Measurements from ENCODE around the gene IKBKE.

Gene IKBKE

DNA sequence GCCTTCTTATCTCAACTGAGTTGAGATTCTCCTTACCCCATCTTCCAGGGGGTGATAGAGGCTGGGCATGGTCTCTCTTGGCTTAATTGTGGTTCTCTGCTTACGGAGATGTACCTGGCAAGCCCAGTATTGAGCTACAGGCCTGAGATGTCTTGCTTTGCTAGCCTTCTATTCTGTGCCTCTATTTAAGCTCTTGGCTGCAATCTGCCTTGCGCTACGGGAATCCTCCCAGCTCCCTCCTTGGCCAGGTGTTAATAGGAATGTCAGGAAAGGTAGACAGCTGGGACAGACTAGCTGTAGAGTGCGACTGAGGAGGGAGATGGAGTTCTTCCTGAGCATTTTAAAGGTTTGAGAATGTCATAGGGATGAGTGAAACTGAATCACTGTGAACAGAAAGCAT is 10.6 kb upstream of the IKBKE start:
- ChIA-PET POLR2A (no interaction called here), CTCF (interaction anchor here (0.6 to 1.9 kb wide), 7 partner anchors 10 to 1357 kb away, joined by 3 to 9 read pairs (median 5); no protein-coding TSS in a partner anchor)
- no peak for TF ChIP-seq BCL6B (tag by site-specific recombination; IDR thresholded peaks at IDR 0.05)
- no peak for TF ChIP-seq CTCF (tag by site-specific recombination; IDR thresholded peaks at IDR 0.05)
- TF ChIP-seq MEIS1 (CRISPR knock-in tag; IDR thresholded peaks at IDR 0.05; ENCODE audit: borderline replicate concordance), result no peak
- TF ChIP-seq ZBTB10 (tag by site-specific recombination; IDR thresholded peaks at IDR 0.05), result no peak
- no peak for TF ChIP-seq GLIS2 (tag by site-specific recombination; IDR thresholded peaks at IDR 0.05)
- TF ChIP-seq ZNF132 (tag by site-specific recombination; IDR thresholded peaks at IDR 0.05; ENCODE audit: borderline replicate concordance), result no peak
- no peak for TF ChIP-seq ZNF140 (tag by site-specific recombination; IDR thresholded peaks at IDR 0.05)
- TF ChIP-seq HOXA7 (CRISPR knock-in tag; IDR thresholded peaks at IDR 0.05; ENCODE audit: borderline replicate concordance), result no peak
- no peak for TF ChIP-seq INSM2 (tag by site-specific recombination; IDR thresholded peaks at IDR 0.05)
- no peaks in the 10 kb centered on the region for H3K9me3 ChIP-seq (ENCODE audit: control insufficient read depth, insufficient read depth, low read depth, low read length)
- H3K36me3 ChIP-seq (ENCODE audit: control insufficient read depth in 2 of 2, insufficient read depth in 1 of 2, low read length in 2 of 2), result peaks cover 0 to 58% of the 10 kb centered on the region in 2 experiments; a peak in 1 of 3 replicates
- H3K4me3 ChIP-seq (ENCODE audit: low read depth, low read length), result no peak overlapping the region
- no peak overlapping the region for H3K27ac ChIP-seq (ENCODE audit: extremely low read depth, low read depth, low read length)
- peaks cover 8% of the 10 kb centered on the region for H3K4me1 ChIP-seq (ENCODE audit: control insufficient read depth, insufficient read depth, low read length)

DNA sequence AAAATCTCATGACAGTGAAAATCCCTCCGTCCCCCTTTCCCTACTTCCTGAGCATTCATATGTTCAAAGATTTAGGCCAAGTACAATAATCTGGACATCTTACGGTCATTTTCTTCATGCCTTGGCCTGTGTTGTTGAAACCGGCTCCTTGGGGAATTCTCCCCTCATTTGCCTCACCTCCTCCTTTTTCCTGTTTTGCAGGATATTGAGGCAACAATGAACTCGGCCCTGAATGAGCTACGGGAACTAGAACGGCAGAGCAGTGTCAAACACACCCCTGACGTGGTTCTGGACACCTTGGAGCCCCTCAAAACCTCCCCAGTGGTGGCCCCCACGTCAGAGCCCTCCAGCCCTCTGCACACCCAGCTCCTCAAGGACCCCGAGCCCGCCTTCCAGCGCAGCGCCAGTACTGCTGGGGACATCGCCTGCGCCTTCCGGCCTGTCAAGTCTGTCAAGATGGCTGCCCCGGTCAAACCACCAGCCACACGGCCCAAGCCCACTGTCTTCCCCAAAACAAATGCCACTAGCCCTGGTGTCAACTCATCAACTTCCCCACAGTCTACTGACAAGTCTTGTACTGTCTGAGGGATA is 9.3 kb upstream of the IKBKE start:
- CTCF ChIA-PET, result interaction anchor here (0.6 to 2.3 kb wide), 11 partner anchors 10 to 459 kb away, joined by 3 to 23 read pairs (median 6); partner anchors contain the start of gene IKBKE
- Histone ChIP-seq H3K9me3 (ENCODE audit: control insufficient read depth, insufficient read depth, low read depth, low read length) (no peaks in the 10 kb centered on the region), H3K4me1 (ENCODE audit: control insufficient read depth, insufficient read depth, low read length) (no peaks in the 10 kb centered on the region), H3K36me3 (ENCODE audit: control insufficient read depth in 2 of 2, insufficient read depth in 1 of 2, low read length in 2 of 2) (peaks cover 0 to 52% of the 10 kb centered on the region in 2 experiments; a peak in 1 of 3 replicates), H3K27ac (ENCODE audit: extremely low read depth, low read depth, low read length) (no peak overlapping the region), H3K4me3 (ENCODE audit: low read depth, low read length) (no peak overlapping the region)
- POLR2A ChIA-PET, result no interaction called here
- TF ChIP-seq ZNF548 (tag by site-specific recombination; IDR thresholded peaks at IDR 0.05) (no peak), ZBTB44 (tag by site-specific recombination; IDR thresholded peaks at IDR 0.05) (no peak), ZNF19 (tag by site-specific recombination; IDR thresholded peaks at IDR 0.05; ENCODE audit: low read depth) (no peak), TRIM28 (IDR thresholded peaks at IDR 0.05; ENCODE audit: borderline replicate concordance, low read length) (no peak), ZNF114 (tag by site-specific recombination; IDR thresholded peaks at IDR 0.05) (no peak), ZSCAN30 (tag by site-specific recombination; IDR thresholded peaks at IDR 0.05) (no peak), PRDM1 (tag by site-specific recombination; IDR thresholded peaks at IDR 0.05) (no peak), KLF10 (tag by site-specific recombination; IDR thresholded peaks at IDR 0.05) (no peak), OSR2 (tag by site-specific recombination; IDR thresholded peaks at IDR 0.05) (no peak), ZNF670 (tag by site-specific recombination; IDR thresholded peaks at IDR 0.05; ENCODE audit: low read depth) (no peak), ZNF404 (tag by site-specific recombination; IDR thresholded peaks at IDR 0.05) (no peak)
- TF ChIP-seq, protein P1, sequence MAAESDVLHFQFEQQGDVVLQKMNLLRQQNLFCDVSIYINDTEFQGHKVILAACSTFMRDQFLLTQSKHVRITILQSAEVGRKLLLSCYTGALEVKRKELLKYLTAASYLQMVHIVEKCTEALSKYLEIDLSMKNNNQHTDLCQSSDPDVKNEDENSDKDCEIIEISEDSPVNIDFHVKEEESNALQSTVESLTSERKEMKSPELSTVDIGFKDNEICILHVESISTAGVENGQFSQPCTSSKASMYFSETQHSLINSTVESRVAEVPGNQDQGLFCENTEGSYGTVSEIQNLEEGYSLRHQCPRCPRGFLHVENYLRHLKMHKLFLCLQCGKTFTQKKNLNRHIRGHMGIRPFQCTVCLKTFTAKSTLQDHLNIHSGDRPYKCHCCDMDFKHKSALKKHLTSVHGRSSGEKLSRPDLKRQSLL (tag by site-specific recombination; IDR thresholded peaks at IDR 0.05), result no peak
- TF ChIP-seq, protein P2, sequence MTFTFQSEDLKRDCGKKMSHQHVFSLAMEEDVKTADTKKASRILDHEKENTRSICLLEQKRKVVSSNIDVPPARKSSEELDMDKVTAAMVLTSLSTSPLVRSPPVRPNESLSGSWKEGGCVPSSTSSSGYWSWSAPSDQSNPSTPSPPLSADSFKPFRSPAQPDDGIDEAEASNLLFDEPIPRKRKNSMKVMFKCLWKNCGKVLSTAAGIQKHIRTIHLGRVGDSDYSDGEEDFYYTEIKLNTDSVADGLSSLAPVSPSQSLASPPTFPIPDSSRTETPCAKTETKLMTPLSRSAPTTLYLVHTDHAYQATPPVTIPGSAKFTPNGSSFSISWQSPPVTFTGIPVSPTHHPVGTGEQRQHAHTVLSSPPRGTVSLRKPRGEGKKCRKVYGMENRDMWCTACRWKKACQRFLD (tag by site-specific recombination; IDR thresholded peaks at IDR 0.05), result no peak
